HL-60/S4 treated with phorbol 12-myristate 13-acetate at 8.2 ng/mL for 4 days and 3 days (cell line): Measurements from ENCODE around the gene IFNL4.

Experiments used
- in situ Hi-C: fragments of 300-500 bp; cut with MboI; formaldehyde crosslinking; loops from 2 replicates; pipeline ENCODE4 v1.15.0; 2022; ENCODE audit warnings: low sequenced_read_pairs

IFNL4 gene

GRCh38 chr19:39196860-39197562, 51.6 kb downstream of the IFNL4 start, which contains the start of gene NCCRP1:
Gene NCCRP1, plus strand, starts transcription at chr19:39196964. Its CDS starts 19 bp downstream, at chr19:39196983.
- in situ Hi-C loops, result no loop called here

GRCh38 chr19:39196320-39196719, 52.3 kb downstream of the IFNL4 start:
- in situ Hi-C loops, result no loop called here
